ENCODE measurements around the gene CHTF18. TPM values are rescaled to one million over a fixed set of nuclear protein-coding genes. Genes with fewer than 3 reads are reported as not detected.

Gene CHTF18
- total RNA-seq, 1 donor from 2014 or later: 14.8 TPM

DNA sequence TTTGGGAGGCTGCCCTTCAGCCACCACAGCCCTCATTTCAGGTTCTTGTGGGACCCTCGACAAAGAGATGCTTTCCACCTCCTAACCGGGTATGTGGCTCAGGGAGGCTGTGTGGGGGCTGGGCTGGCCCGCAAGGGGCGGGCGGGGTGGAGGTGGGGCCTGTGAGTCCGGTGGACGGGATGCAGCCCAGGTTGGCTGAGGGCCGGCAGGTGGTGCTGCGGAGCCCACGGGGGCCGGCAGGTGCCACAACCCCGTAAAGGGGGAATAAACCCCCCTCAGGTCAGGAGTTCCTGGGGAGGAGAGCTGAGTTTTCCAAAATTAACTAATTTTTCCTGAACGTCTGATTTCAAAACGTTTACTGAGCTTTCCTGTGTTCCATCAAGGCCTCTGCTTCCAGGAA, 42.7 kb upstream of the CHTF18 start:
- Histone ChIP-seq H2AFZ (ENCODE audit: low read depth, low read length) (no peak overlapping the region), H3K9ac (ENCODE audit: low read length) (no peak overlapping the region), H3K27ac (ENCODE audit: low read depth, low read length) (no peak overlapping the region), H3K27me3 (ENCODE audit: insufficient read depth, low read length) (no peaks in the 10 kb centered on the region), H3K4me3 (ENCODE audit: insufficient read depth, low read depth, low read length) (no peak overlapping the region), H3K79me2 (ENCODE audit: insufficient read depth, low read length) (no peaks in the 10 kb centered on the region), H4K20me1 (ENCODE audit: insufficient read depth, low read length) (no peaks in the 10 kb centered on the region), H3K4me2 (ENCODE audit: low read length) (no peak overlapping the region), H3K36me3 (ENCODE audit: insufficient read depth, low read length) (no peaks in the 10 kb centered on the region), H3K9me3 (ENCODE audit: insufficient read depth, low read depth, low read length) (no peaks in the 10 kb centered on the region), H3K4me1 (ENCODE audit: insufficient read depth, low read length) (peaks cover 3% of the 10 kb centered on the region)
- Mint-ChIP-seq H3K36me3 (ENCODE audit: low read depth, unreplicated experiment) (no peaks in the 10 kb centered on the region), H3K9me3 (ENCODE audit: unreplicated experiment) (no peaks in the 10 kb centered on the region), H3K4me3 (ENCODE audit: unreplicated experiment) (no peak overlapping the region), H3K27ac (ENCODE audit: unreplicated experiment) (no peak overlapping the region), H3K4me1 (ENCODE audit: low read depth, unreplicated experiment) (peaks cover 3% of the 10 kb centered on the region), H3K27me3 (ENCODE audit: low read depth, unreplicated experiment) (no peaks in the 10 kb centered on the region)
- DNase-seq (ENCODE audit: low read depth): no peak
- no peak for TF ChIP-seq EZH2 (IDR thresholded peaks at IDR 0.05; ENCODE audit: insufficient read depth, low read length)
- TF ChIP-seq, protein P1, sequence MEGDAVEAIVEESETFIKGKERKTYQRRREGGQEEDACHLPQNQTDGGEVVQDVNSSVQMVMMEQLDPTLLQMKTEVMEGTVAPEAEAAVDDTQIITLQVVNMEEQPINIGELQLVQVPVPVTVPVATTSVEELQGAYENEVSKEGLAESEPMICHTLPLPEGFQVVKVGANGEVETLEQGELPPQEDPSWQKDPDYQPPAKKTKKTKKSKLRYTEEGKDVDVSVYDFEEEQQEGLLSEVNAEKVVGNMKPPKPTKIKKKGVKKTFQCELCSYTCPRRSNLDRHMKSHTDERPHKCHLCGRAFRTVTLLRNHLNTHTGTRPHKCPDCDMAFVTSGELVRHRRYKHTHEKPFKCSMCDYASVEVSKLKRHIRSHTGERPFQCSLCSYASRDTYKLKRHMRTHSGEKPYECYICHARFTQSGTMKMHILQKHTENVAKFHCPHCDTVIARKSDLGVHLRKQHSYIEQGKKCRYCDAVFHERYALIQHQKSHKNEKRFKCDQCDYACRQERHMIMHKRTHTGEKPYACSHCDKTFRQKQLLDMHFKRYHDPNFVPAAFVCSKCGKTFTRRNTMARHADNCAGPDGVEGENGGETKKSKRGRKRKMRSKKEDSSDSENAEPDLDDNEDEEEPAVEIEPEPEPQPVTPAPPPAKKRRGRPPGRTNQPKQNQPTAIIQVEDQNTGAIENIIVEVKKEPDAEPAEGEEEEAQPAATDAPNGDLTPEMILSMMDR (IDR thresholded peaks at IDR 0.05; ENCODE audit: insufficient read depth, low read depth, low read length): no peak
- no peak for FAIRE-seq

DNA sequence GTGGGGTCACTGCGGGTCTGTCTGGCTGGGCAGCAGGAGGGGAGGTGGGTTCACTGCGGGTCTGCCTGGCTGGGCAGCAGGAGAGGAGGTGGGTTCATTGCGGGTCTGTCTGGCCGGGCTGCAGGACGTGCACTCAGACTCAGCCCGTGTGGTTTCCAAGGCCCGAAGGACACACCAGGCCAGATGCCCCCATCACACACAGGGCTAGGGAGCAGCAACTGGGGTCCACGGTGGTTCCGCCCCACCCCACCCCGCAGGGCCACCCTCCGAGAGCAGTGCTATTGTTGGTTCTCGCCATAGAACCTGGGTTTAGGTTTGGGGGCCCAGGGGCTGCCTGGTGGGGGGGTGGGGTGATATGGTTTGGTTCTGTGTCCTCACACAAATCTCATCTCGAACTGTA, 41.8 kb upstream of the CHTF18 start:
- peaks cover 3% of the 10 kb centered on the region for H3K4me1 Mint-ChIP-seq (ENCODE audit: low read depth, unreplicated experiment)
- no peak overlapping the region for H2AFZ ChIP-seq (ENCODE audit: low read depth, low read length)
- DNase-seq (ENCODE audit: low read depth) (no peak), FAIRE-seq (no peak)
- no peaks in the 10 kb centered on the region for H4K20me1 ChIP-seq (ENCODE audit: insufficient read depth, low read length)
- H3K9me3 Mint-ChIP-seq (ENCODE audit: unreplicated experiment): no peaks in the 10 kb centered on the region
- no peak overlapping the region for H3K27ac Mint-ChIP-seq (ENCODE audit: unreplicated experiment)
- TF ChIP-seq EZH2 (IDR thresholded peaks at IDR 0.05; ENCODE audit: insufficient read depth, low read length): no peak
- TF ChIP-seq, protein P1 (IDR thresholded peaks at IDR 0.05; ENCODE audit: insufficient read depth, low read depth, low read length): no peak
- no peak overlapping the region for H3K4me3 ChIP-seq (ENCODE audit: insufficient read depth, low read depth, low read length)
- no peaks in the 10 kb centered on the region for H3K36me3 Mint-ChIP-seq (ENCODE audit: low read depth, unreplicated experiment)
- no peaks in the 10 kb centered on the region for H3K27me3 ChIP-seq (ENCODE audit: insufficient read depth, low read length)
- H3K27ac ChIP-seq (ENCODE audit: low read depth, low read length): no peak overlapping the region
- H3K9ac ChIP-seq (ENCODE audit: low read length): no peak overlapping the region
- H3K79me2 ChIP-seq (ENCODE audit: insufficient read depth, low read length): no peaks in the 10 kb centered on the region
- no peak overlapping the region for H3K4me3 Mint-ChIP-seq (ENCODE audit: unreplicated experiment)
- H3K4me1 ChIP-seq (ENCODE audit: insufficient read depth, low read length): peaks cover 3% of the 10 kb centered on the region
- no peak overlapping the region for H3K4me2 ChIP-seq (ENCODE audit: low read length)
- H3K36me3 ChIP-seq (ENCODE audit: insufficient read depth, low read length): no peaks in the 10 kb centered on the region
- peaks cover 7% of the 10 kb centered on the region for H3K27me3 Mint-ChIP-seq (ENCODE audit: low read depth, unreplicated experiment)
- no peaks in the 10 kb centered on the region for H3K9me3 ChIP-seq (ENCODE audit: insufficient read depth, low read depth, low read length)

DNA sequence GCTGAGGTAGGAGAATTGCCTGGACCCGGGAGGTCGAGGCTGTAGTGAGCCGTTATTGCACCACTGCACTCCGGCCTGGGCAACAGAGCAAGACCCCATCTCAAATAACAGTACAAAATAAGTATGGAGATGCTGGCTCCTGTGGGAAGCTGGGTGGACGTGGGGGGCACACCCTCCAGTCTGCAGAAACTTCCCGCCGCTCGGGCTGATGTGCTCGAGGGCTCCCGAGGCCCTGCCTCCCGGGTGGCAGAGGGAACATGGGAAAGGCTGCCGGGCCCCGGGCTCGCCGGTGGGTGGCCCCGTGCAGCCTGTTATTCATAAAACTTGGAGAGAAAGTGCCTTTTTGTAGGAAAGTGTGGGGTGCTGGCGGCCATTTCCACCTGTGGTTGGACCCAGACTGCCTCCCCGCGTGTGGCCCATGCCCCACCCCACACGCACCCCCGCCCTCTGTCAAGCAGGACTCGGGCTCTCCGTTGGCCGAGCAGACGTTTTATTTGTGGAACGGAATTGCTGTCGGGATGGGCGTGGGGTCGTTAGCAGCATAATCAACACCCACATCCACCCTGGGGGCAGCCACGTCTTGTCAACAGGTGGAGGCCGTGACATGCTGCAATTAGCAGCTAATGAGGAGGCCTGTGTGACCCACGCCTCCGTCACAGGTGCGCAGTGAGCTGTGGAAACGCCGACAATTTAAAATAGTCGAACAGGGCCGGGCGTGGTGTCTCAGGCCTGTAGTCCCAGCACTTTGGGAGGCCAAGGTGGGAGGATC, 40.3 kb upstream of the CHTF18 start:
- Histone ChIP-seq H4K20me1 (ENCODE audit: insufficient read depth, low read length) (no peaks in the 10 kb centered on the region), H3K36me3 (ENCODE audit: insufficient read depth, low read length) (no peaks in the 10 kb centered on the region), H3K9me3 (ENCODE audit: insufficient read depth, low read depth, low read length) (no peaks in the 10 kb centered on the region), H3K4me1 (ENCODE audit: insufficient read depth, low read length) (peaks cover 8% of the 10 kb centered on the region), H3K4me2 (ENCODE audit: low read length) (no peak overlapping the region), H3K4me3 (ENCODE audit: insufficient read depth, low read depth, low read length) (no peak overlapping the region), H3K27ac (ENCODE audit: low read depth, low read length) (no peak overlapping the region), H3K79me2 (ENCODE audit: insufficient read depth, low read length) (no peaks in the 10 kb centered on the region), H2AFZ (ENCODE audit: low read depth, low read length) (no peak overlapping the region), H3K9ac (ENCODE audit: low read length) (no peak overlapping the region), H3K27me3 (ENCODE audit: insufficient read depth, low read length) (peaks cover 2% of the 10 kb centered on the region)
- DNase-seq (ENCODE audit: low read depth) (no peak), FAIRE-seq (no peak)
- no peaks in the 10 kb centered on the region for H3K9me3 Mint-ChIP-seq (ENCODE audit: unreplicated experiment)
- H3K27ac Mint-ChIP-seq (ENCODE audit: unreplicated experiment): no peak overlapping the region
- H3K36me3 Mint-ChIP-seq (ENCODE audit: low read depth, unreplicated experiment): no peaks in the 10 kb centered on the region
- no peak overlapping the region for H3K4me3 Mint-ChIP-seq (ENCODE audit: unreplicated experiment)
- no peak for TF ChIP-seq EZH2 (IDR thresholded peaks at IDR 0.05; ENCODE audit: insufficient read depth, low read length)
- TF ChIP-seq, protein P1 (IDR thresholded peaks at IDR 0.05; ENCODE audit: insufficient read depth, low read depth, low read length): no peak
- H3K4me1 Mint-ChIP-seq (ENCODE audit: low read depth, unreplicated experiment): peaks cover 5% of the 10 kb centered on the region
- peaks cover 12% of the 10 kb centered on the region for H3K27me3 Mint-ChIP-seq (ENCODE audit: low read depth, unreplicated experiment)
